PC-3 (cell line): ENCODE data around the gene TGFB2. TPM values are rescaled to one million over a fixed set of nuclear protein-coding genes. Genes with fewer than 3 reads are reported as not detected.

ENCODE experiments used
- ATAC-seq: fragments of 200-7000 bp; cut with Tn5 transposase; 2 replicates; pipeline ENCODE4 v1.9.1; 2020; ENCODE audit warnings: mild to moderate bottlenecking, moderate library complexity
- BruUV-seq: library from RNA; stranded (reverse); fragments of 400-500 nt; replicated peaks from 2 replicates; lab custom pipeline; 2021; lab: Mats Ljungman, UMichigan
- CTCF ChIA-PET: fragments of 300-600 bp; sonication (Branson Sonifier 250); formaldehyde crosslinking; loops from one replicate; lab custom pipeline; 2022; ENCODE audit warnings: antibody characterized with exemption; lab: Charles Lee
- POLR2A ChIA-PET: fragments of 300-600 bp; sonication (Branson Sonifier 250); formaldehyde crosslinking; loops from one replicate; lab custom pipeline; 2022; ENCODE audit warnings: antibody characterized with exemption; ENCODE audit not compliant: unreplicated experiment; lab: Charles Lee
- DNase-seq: peaks from one replicate; pipeline ENCODE4 v3.0.0-alpha.2; 2015
- H2AFZ ChIP-seq: fragments of 300-600 bp; sonication (generic); 2 replicates; pipeline ENCODE4 v1.6.0; 2016; ENCODE audit warnings: antibody characterized with exemption, low read length
- H3F3A ChIP-seq: fragments of 300-600 bp; sonication (generic); one replicate; pipeline ENCODE4 v1.6.0; 2017; ENCODE audit warnings: antibody characterized with exemption, low read length, control low read depth, mild to moderate bottlenecking; ENCODE audit not compliant: unreplicated experiment
- H3K27ac ChIP-seq: fragments of 300-600 bp; sonication (generic); 2 replicates; pipeline ENCODE4 v1.5.1; 2016; ENCODE audit warnings: mild to moderate bottlenecking, low read length
- H3K27me3 ChIP-seq: fragments of 300-600 bp; sonication (generic); 2 replicates; pipeline ENCODE4 v1.6.1; 2016; ENCODE audit warnings: low read length, mixed read lengths
- H3K36me3 ChIP-seq: fragments of 300-600 bp; sonication (generic); 2 replicates; pipeline ENCODE4 v1.6.1; 2016; ENCODE audit warnings: low read depth, mixed run types, low read length, mixed read lengths
- H3K4me1 ChIP-seq: fragments of 300-600 bp; sonication (generic); 2 replicates; pipeline ENCODE4 v1.5.1; 2016; ENCODE audit warnings: low read length; ENCODE audit not compliant: insufficient read depth
- H3K4me2 ChIP-seq: fragments of 300-600 bp; sonication (generic); 2 replicates; pipeline ENCODE4 v1.6.0; 2016; ENCODE audit warnings: low read length
- H3K4me3 ChIP-seq: fragments of 300-600 bp; sonication (generic); 2 replicates; pipeline ENCODE4 v1.5.1; 2016; ENCODE audit warnings: mild to moderate bottlenecking, low read length, mixed read lengths
- H3K79me2 ChIP-seq: fragments of 300-600 bp; sonication (generic); 2 replicates; pipeline ENCODE4 v1.6.1; 2017; ENCODE audit warnings: low read length, mixed read lengths
- H3K9ac ChIP-seq: fragments of 300-600 bp; sonication (generic); 2 replicates; pipeline ENCODE4 v1.6.0; 2016; ENCODE audit warnings: mild to moderate bottlenecking, low read length
- H3K9me2 ChIP-seq: fragments of 300-600 bp; sonication (generic); replicated peaks from 2 replicates; pipeline ENCODE4 v1.6.1; 2016; ENCODE audit warnings: mixed run types, low read length, mixed read lengths
- H3K9me3 ChIP-seq: fragments of 300-600 bp; sonication (generic); 2 replicates; pipeline ENCODE4 v1.6.1; 2016; ENCODE audit warnings: low read length, mixed read lengths
- H4K20me1 ChIP-seq: fragments of 300-600 bp; sonication (generic); 2 replicates; pipeline ENCODE4 v1.6.1; 2016; ENCODE audit warnings: low read length, mixed read lengths
- CTCF ChIP-seq: fragments of 300-600 bp; sonication (generic); conservative IDR thresholded peaks from 2 replicates; pipeline ENCODE4 v1.5.1; 2017; ENCODE audit warnings: antibody characterized with exemption, low read depth, mild to moderate bottlenecking, low read length
- EZH2 ChIP-seq: fragments of 300-600 bp; sonication (generic); IDR thresholded peaks from one replicate; pipeline ENCODE4 v1.6.1; 2017; ENCODE audit warnings: antibody characterized with exemption, mild to moderate bottlenecking, low read length; ENCODE audit not compliant: unreplicated experiment
- EZH2phosphoT487 ChIP-seq: fragments of 300-600 bp; sonication (generic); IDR thresholded peaks from 2 replicates; pipeline ENCODE4 v1.6.1; 2018; ENCODE audit warnings: mild to moderate bottlenecking, antibody characterized with exemption, low read length, borderline replicate concordance
- intact Hi-C: fragments of 100-400 bp; cut with micrococcal nuclease; formaldehyde crosslinking; loops from 2 replicates; pipeline ENCODE4 v1.9.0; 2023
- total RNA-seq: library from RNA; depleted of rRNA; stranded (reverse); fragments of >200 nt; gene quantifications from 2 replicates; pipeline ENCODE4 v1.2.3, GENCODE V29; 2014

Gene TGFB2
- total RNA-seq, 1 experiment from 2014 or later = 50.3 TPM

- Histone ChIP-seq H3K9me3 (no peaks in the 10 kb centered on the region), H3K9ac (no peak overlapping the region), H3K4me2 (no peak overlapping the region), H3F3A (no peaks in the 10 kb centered on the region), H4K20me1 (no peaks in the 10 kb centered on the region), H3K27me3 (no peaks in the 10 kb centered on the region), H3K36me3 (peaks cover 17% of the 10 kb centered on the region; the same call in 1 of the 2 replicates), H3K4me1 (peaks cover 10% of the 10 kb centered on the region; the same call in 1 of the 2 replicates), H3K27ac (no peak overlapping the region), H3K9me2 (no peaks in the 10 kb centered on the region), H3K79me2 (0 out of 2 replicates have a peak, but pooled peaks cover 9% of the 10 kb centered on the region), H2AFZ (no peak overlapping the region), H3K4me3 (no peak overlapping the region)
- intact Hi-C loops = no loop called here
- TF ChIP-seq EZH2 (no peak), CTCF (no peak), EZH2phosphoT487 (no peak)
- no TSS peak for BruUV-seq
- CTCF ChIA-PET = interaction anchor here (0.6 to 0.7 kb wide), 3 partner anchors 39 to 1487 kb away, joined by 3 to 5 read pairs (median 3); no protein-coding TSS in a partner anchor
- DNase-seq (no peak), ATAC-seq (peak; percentile 29; the same call in 1 of the 2 replicates)
- POLR2A ChIA-PET = interaction anchor here (0.6 kb wide), 1 partner anchor 625 kb away, joined by 4 read pairs; no protein-coding TSS in a partner anchor
These were observed 16.4 kb upstream of the TGFB2 start for GRCh38 chr1:218328769-218329168.

- CTCF ChIA-PET = interaction anchor here (0.6 to 1.3 kb wide), 6 partner anchors 31 to 1331 kb away, joined by 3 to 7 read pairs (median 4); no protein-coding TSS in a partner anchor
- BruUV-seq = no TSS peak
These were observed 15.0 kb upstream of the TGFB2 start for GRCh38 chr1:218330043-218330623.

More at GRCh38 chr1:218330043-218330623, 15.0 kb upstream of the TGFB2 start:
- POLR2A ChIA-PET = no interaction called here
- Histone ChIP-seq H3K36me3 (peaks cover 13% of the 10 kb centered on the region; the same call in 1 of the 2 replicates), H3K9ac (no peak overlapping the region), H3K4me2 (peak overlapping the region; percentile 12), H3K9me3 (no peaks in the 10 kb centered on the region), H2AFZ (no peak overlapping the region), H3K27me3 (no peaks in the 10 kb centered on the region), H3K9me2 (no peaks in the 10 kb centered on the region), H3K4me3 (no peak overlapping the region), H3K27ac (no peak overlapping the region), H3F3A (no peaks in the 10 kb centered on the region), H4K20me1 (no peaks in the 10 kb centered on the region), H3K79me2 (0 out of 2 replicates have a peak, but pooled peaks cover 6% of the 10 kb centered on the region), H3K4me1 (peaks cover 10% of the 10 kb centered on the region; the same call in 1 of the 2 replicates)
- intact Hi-C loops = loop anchor here (1.0 to 5.0 kb wide), 7 partner anchors 31 to 1482 kb away; no protein-coding TSS in a partner anchor
- peak; percentile 75 for ATAC-seq
- no peak for TF ChIP-seq EZH2
- peak; percentile 99 for TF ChIP-seq CTCF
- peak; percentile 81 for DNase-seq
